Measurements from ENCODE around the gene C16orf74.

The C16orf74 gene

GRCh38 chr16:85663891-85664321, 87.0 kb downstream of the C16orf74 start:
- DNase-seq (ENCODE audit: insufficient read length, low spot score) (no peak), FAIRE-seq (no peak)
- no peak for TF ChIP-seq CTCF (IDR thresholded peaks at IDR 0.05; ENCODE audit: insufficient read depth, missing control alignments)

- no peak for TF ChIP-seq CTCF (IDR thresholded peaks at IDR 0.05; ENCODE audit: insufficient read depth, missing control alignments)
- FAIRE-seq (no peak), DNase-seq (ENCODE audit: insufficient read length, low spot score) (no peak)
These were observed 87.7 kb downstream of the C16orf74 start for GRCh38 chr16:85662976-85663830.

GRCh38 chr16:85662482-85662812, 88.4 kb downstream of the C16orf74 start:
- FAIRE-seq (no peak), DNase-seq (ENCODE audit: insufficient read length, low spot score) (no peak)
- TF ChIP-seq CTCF (IDR thresholded peaks at IDR 0.05; ENCODE audit: insufficient read depth, missing control alignments) = no peak

- DNase-seq (ENCODE audit: insufficient read length, low spot score) (no peak), FAIRE-seq (no peak)
- TF ChIP-seq CTCF (IDR thresholded peaks at IDR 0.05; ENCODE audit: insufficient read depth, missing control alignments) = no peak
These were observed 89.0 kb downstream of the C16orf74 start for GRCh38 chr16:85661740-85662481.

- DNase-seq (ENCODE audit: insufficient read length, low spot score) = no peak
- TF ChIP-seq CTCF (IDR thresholded peaks at IDR 0.05; ENCODE audit: insufficient read depth, missing control alignments) = no peak
- FAIRE-seq = no peak
These were observed 89.8 kb downstream of the C16orf74 start for GRCh38 chr16:85660843-85661739.

GRCh38 chr16:85659805-85660511, 90.9 kb downstream of the C16orf74 start:
- FAIRE-seq (no peak), DNase-seq (ENCODE audit: insufficient read length, low spot score) (no peak)
- peak; percentile 75 for TF ChIP-seq CTCF (IDR thresholded peaks at IDR 0.05; ENCODE audit: insufficient read depth, missing control alignments)

Measured in D721Med (cell line).